ENCODE data around the gene BHMT2. TPM values are rescaled to one million over a fixed set of nuclear protein-coding genes. Genes with fewer than 3 reads are reported as not detected.

Gene BHMT2
- total and polyA plus RNA-seq, 2 of the 4 experiments (the other 2 are of a cell fraction), result 0.36 to 0.60 TPM

DNA sequence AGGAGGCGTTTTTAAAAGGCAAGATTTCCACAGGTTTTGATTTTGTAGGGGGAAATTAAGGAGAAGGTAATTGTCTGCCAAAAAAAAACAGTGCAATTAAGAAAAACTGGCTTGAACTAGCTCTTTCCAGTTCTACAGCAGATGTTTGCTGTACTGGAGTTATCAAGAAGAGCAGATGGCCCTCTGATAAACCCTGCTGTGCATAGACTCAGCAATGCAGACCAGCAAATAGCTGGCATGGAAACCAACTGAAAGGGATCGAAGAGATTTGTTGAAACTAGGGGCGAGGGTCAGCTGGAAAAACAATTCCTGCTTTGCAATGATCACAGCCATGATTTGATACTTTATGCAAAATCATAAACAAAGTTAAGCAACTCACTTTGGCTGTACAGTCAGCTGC lies 24.2 kb downstream of the BHMT2 start:
- Histone ChIP-seq H4K91ac (ENCODE audit: insufficient read depth, low read depth, low read length) (no peak overlapping the region), H3K4me1 (ENCODE audit: control insufficient read depth, insufficient read depth, low read length) (no peaks in the 10 kb centered on the region), H3K9me1 (ENCODE audit: insufficient read depth, low read length) (no peaks in the 10 kb centered on the region), H2AK9ac (replicated peaks; ENCODE audit: low read depth, low read length, poor library complexity) (no peak overlapping the region), H2BK120ac (ENCODE audit: low read depth, low read length) (no peak overlapping the region), H2BK20ac (ENCODE audit: low read depth, low read length) (no peak overlapping the region), H3K23ac (ENCODE audit: low read depth, low read length) (no peak overlapping the region), H3K27ac (ENCODE audit: insufficient read depth, low read length) (no peak overlapping the region), H3K14ac (replicated peaks; ENCODE audit: low read depth, low read length) (no peak overlapping the region), H4K8ac (ENCODE audit: low read depth in 2 of 2, low read length in 2 of 2) (no peak overlapping the region), H2AFZ (replicated peaks; ENCODE audit: low read length, poor library complexity) (no peak overlapping the region), H3K79me1 (ENCODE audit: low read depth in 1 of 2, low read length in 2 of 2) (no peaks in the 10 kb centered on the region), H4K20me1 (ENCODE audit: insufficient read depth, low read length) (no peaks in the 10 kb centered on the region), H3K4me2 (ENCODE audit: low read depth, low read length) (no peak overlapping the region), H2BK5ac (ENCODE audit: low read depth, low read length, poor library complexity, severe bottlenecking) (no peak overlapping the region), H2AK5ac (ENCODE audit: low read depth, low read length) (no peak overlapping the region), H3K56ac (ENCODE audit: extremely low read depth, insufficient read depth, low read length) (no peak overlapping the region), H3K18ac (ENCODE audit: low read depth, low read length) (no peak overlapping the region), H3K4me3 (ENCODE audit: insufficient read depth, low read depth, low read length) (no peak overlapping the region), H4K5ac (ENCODE audit: low read depth, low read length) (no peak overlapping the region), H3K9ac (ENCODE audit: low read depth, low read length) (no peak overlapping the region), H3K9me3 (ENCODE audit: control insufficient read depth, insufficient read depth, low read length) (no peaks in the 10 kb centered on the region), H2BK15ac (ENCODE audit: low read depth, low read length) (no peak overlapping the region), H3K27me3 (ENCODE audit: control insufficient read depth, insufficient read depth, low read length) (peaks cover 11% of the 10 kb centered on the region), H3K4ac (ENCODE audit: low read depth, low read length) (no peak overlapping the region), H3K36me3 (ENCODE audit: control insufficient read depth, insufficient read depth, low read length) (no peaks in the 10 kb centered on the region)
- TF ChIP-seq, protein P1, sequence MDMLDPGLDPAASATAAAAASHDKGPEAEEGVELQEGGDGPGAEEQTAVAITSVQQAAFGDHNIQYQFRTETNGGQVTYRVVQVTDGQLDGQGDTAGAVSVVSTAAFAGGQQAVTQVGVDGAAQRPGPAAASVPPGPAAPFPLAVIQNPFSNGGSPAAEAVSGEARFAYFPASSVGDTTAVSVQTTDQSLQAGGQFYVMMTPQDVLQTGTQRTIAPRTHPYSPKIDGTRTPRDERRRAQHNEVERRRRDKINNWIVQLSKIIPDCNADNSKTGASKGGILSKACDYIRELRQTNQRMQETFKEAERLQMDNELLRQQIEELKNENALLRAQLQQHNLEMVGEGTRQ (IDR thresholded peaks at IDR 0.05; ENCODE audit: low read depth, low read length), result no peak
- no peak for TF ChIP-seq MAFK (IDR thresholded peaks at IDR 0.05; ENCODE audit: low read depth, low read length)
- no peak for TF ChIP-seq RFX5 (IDR thresholded peaks at IDR 0.05; ENCODE audit: low read depth, low read length)
- TF ChIP-seq CHD1 (IDR thresholded peaks at IDR 0.05; ENCODE audit: low read depth, low read length), result no peak
- no peak for TF ChIP-seq SMC3 (IDR thresholded peaks at IDR 0.05; ENCODE audit: low read depth, low read length)
- TF ChIP-seq MXI1 (IDR thresholded peaks at IDR 0.05; ENCODE audit: borderline replicate concordance, low read depth, low read length), result no peak
- no peak for TF ChIP-seq BHLHE40 (IDR thresholded peaks at IDR 0.05; ENCODE audit: low read depth, low read length)
- DNase-seq (no peak), ATAC-seq (ENCODE audit: low read depth) (no peak)
- CTCF ChIA-PET, result no interaction called here
- intact Hi-C loops (cut with micrococcal nuclease), result no loop called here
- POLR2A ChIA-PET (ENCODE audit: unreplicated experiment), result no interaction called here
- in situ Hi-C loops (cut with MboI; ENCODE audit: low sequenced_read_pairs), result no loop called here
- no CpG with 5 or more reads among the region's 3 CpGs for WGBS, 2 experiments (ENCODE audit: extremely low coverage in 2 of 2, insufficient read length in 1 of 2)
- dilution Hi-C loops (cut with HindIII; ENCODE audit: low sequenced_read_pairs, unreplicated experiment), result no loop called here
- BruUV-seq (replicated peaks), result no TSS peak

Data from IMR-90 (cell line).